NT2/D1 (cell line): ENCODE results near the gene SCN10A.

Experiments
- SUZ12 ChIP-seq: IDR thresholded peaks from 2 replicates; pipeline ENCODE4 v1.6.1; 2011; ENCODE audit not compliant: insufficient read length, insufficient read depth; ENCODE audit errors: extremely low read depth
- ZNF274 ChIP-seq: IDR thresholded peaks from 2 replicates; pipeline ENCODE4 v1.6.1; 2011; ENCODE audit warnings: mild to moderate bottlenecking, low read depth, low read length

GRCh38 chr3:38698760-38699159 is 117.3 kb downstream of the SCN10A start:
- no peak for TF ChIP-seq ZNF274
- no peak for TF ChIP-seq SUZ12
